Measurements from ENCODE around the gene ROMO1. TPM values are rescaled to one million over a fixed set of nuclear protein-coding genes. Genes with fewer than 3 reads are reported as not detected.
A peak's percentile ranks its signal among the peaks of the same experiment; 100 is the strongest.
"Not testable (repeated sequence)": the region's sequence is repeated elsewhere in the genome, so short reads cannot be mapped to it uniquely, and the experiment has no call there.

ROMO1 gene
- polyA plus RNA-seq, 2 of the 4 experiments (the other 2 are of a cell fraction): 201 to 430 TPM

DNA sequence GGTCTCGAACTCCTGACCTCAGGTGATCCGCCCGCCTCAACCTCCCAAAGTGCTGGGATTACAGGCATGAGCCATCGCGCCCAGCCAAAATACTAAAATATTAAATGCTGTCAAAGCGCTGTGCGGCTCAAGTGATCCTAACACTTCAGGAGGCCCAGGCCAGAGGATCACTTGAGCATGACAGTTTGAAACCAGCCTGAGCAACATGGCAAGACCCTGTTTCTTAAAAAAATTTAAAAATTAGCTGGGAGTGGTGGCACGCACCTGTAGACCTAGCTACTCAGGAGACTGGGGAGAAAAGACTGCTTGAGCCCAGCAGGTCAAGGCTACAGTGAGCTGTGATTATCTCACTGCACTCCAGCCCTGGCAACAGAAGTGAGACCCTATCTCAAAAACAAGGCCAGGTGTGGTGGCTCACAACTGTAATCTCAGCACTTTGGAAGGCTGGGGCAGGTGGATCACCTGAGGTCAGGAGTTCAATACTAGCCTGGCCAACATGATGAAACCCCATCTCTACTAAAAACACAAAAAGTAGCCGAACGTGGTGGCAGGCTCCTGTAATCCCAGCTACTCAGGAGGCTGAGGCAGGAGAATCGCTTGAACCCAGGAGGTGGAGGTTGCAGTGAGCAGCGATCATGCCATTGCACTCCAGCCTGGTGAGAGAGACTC, 24.6 kb downstream of the ROMO1 start:
- not testable (repeated sequence) for DNase-seq (ENCODE audit: low read depth in 1 of 2, low spot score in 1 of 2); H3K4me3 ChIP-seq; H3K4me1 ChIP-seq; FAIRE-seq; H3K4me2 ChIP-seq; H3K27ac ChIP-seq; H3K9me3 ChIP-seq
- POLR2A ChIA-PET: interaction anchor here (0.6 to 1.2 kb wide), 3 partner anchors 9 to 74 kb away, joined by 3 to 5 read pairs (median 5); partner anchors contain the start of gene RBM39
- CTCF ChIA-PET: interaction anchor here (0.6 kb wide), 1 partner anchor 8 kb away, joined by 3 read pairs; no protein-coding TSS in a partner anchor
- 0 out of 2 replicates have a peak, but pooled peaks have one; percentile 17 for TF ChIP-seq POLR2AphosphoS2 (conservative IDR thresholded peaks at IDR 0.05; ENCODE audit: low read length)
- ATAC-seq: peak in 1 of 2 experiments; percentile 6; a peak in 2 of 6 replicates
- WGBS (ENCODE audit: missing lambda C conversion rate): 94% methylated on average over 12 of the region's 12 CpGs

DNA sequence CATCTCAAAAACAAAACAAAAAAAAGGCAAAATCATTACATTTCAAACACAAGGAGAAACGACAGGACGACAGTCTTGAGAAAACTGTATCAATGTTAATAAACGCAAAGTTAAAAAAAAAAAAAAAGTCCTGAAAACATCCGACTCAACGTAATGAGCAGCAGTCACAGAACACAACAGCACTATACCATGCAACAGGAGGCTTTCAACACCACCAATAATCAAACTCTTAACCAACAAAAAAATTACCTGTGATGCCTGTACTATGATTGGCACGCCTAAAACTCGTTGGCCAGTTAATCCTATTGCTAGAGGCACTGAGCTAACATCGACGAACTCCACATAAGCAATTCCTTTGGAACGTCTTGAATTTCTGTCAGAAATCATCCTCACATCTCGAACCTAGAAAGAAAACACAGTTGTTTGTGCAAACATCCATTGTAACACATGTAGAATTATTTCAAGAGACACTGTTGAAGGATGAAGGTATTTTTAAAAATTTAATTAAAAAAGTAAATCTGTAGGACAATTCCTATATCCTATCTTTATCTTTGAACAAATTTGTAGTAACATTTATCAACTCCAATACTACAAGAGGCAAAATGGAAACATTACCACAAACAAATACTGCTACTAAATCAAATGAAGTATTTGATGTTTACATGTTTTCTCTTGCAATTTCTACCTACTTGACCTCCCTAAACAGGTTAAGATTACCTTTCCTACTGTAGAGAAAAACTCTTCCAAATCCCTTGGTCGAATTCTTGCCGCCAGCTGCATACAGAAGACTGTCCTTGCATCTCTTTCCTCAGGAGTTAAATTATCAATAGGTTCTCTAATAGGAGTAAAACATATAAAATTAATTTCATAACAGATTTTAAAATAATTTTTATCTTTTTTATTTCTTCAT, 25.4 kb downstream of the ROMO1 start:
- FAIRE-seq (no peak), ATAC-seq (no peak), DNase-seq (ENCODE audit: low read depth in 1 of 2, low spot score in 1 of 2) (no peak)
- H3K4me1 ChIP-seq: no peaks in the 10 kb centered on the region; the same call in 2 of the 3 replicates
- CTCF ChIA-PET: interaction anchor here (1.4 kb wide), 1 partner anchor 8 kb away, joined by 4 read pairs; no protein-coding TSS in a partner anchor
- TF ChIP-seq HOXA7 (CRISPR knock-in tag; IDR thresholded peaks at IDR 0.05) (0 out of 2 replicates have a peak, but pooled peaks have one; percentile 39), POLR2AphosphoS2 (conservative IDR thresholded peaks at IDR 0.05; ENCODE audit: low read length) (peak; percentile 58; the same call in 1 of the 2 replicates), HOXB5 (CRISPR knock-in tag; IDR thresholded peaks at IDR 0.05) (no peak), JUN (IDR thresholded peaks at IDR 0.05) (0 out of 5 replicates have a peak, but pooled peaks of 1 of the 2 experiments have one; percentile 3), KDM5A (IDR thresholded peaks at IDR 0.05) (no peak), TFCP2L1 (CRISPR knock-in tag; IDR thresholded peaks at IDR 0.05) (no peak), MAZ (IDR thresholded peaks at IDR 0.05; ENCODE audit: borderline replicate concordance, low read depth, low read length) (no peak), CBX2 (IDR thresholded peaks at IDR 0.05; ENCODE audit: borderline replicate concordance, low read depth) (no peak), CHD4 (IDR thresholded peaks at IDR 0.05; ENCODE audit: borderline replicate concordance) (no peak), KDM1A (IDR thresholded peaks at IDR 0.05; ENCODE audit: low read depth) (no peak)
- TF ChIP-seq, protein P1, sequence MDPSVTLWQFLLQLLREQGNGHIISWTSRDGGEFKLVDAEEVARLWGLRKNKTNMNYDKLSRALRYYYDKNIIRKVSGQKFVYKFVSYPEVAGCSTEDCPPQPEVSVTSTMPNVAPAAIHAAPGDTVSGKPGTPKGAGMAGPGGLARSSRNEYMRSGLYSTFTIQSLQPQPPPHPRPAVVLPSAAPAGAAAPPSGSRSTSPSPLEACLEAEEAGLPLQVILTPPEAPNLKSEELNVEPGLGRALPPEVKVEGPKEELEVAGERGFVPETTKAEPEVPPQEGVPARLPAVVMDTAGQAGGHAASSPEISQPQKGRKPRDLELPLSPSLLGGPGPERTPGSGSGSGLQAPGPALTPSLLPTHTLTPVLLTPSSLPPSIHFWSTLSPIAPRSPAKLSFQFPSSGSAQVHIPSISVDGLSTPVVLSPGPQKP (IDR thresholded peaks at IDR 0.05; ENCODE audit: low read depth, low read length): no peak
- TF ChIP-seq, protein P2, sequence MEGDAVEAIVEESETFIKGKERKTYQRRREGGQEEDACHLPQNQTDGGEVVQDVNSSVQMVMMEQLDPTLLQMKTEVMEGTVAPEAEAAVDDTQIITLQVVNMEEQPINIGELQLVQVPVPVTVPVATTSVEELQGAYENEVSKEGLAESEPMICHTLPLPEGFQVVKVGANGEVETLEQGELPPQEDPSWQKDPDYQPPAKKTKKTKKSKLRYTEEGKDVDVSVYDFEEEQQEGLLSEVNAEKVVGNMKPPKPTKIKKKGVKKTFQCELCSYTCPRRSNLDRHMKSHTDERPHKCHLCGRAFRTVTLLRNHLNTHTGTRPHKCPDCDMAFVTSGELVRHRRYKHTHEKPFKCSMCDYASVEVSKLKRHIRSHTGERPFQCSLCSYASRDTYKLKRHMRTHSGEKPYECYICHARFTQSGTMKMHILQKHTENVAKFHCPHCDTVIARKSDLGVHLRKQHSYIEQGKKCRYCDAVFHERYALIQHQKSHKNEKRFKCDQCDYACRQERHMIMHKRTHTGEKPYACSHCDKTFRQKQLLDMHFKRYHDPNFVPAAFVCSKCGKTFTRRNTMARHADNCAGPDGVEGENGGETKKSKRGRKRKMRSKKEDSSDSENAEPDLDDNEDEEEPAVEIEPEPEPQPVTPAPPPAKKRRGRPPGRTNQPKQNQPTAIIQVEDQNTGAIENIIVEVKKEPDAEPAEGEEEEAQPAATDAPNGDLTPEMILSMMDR (IDR thresholded peaks at IDR 0.05): no peak
- no peak overlapping the region for H3K4me2 ChIP-seq
- WGBS (ENCODE audit: missing lambda C conversion rate): 88% methylated on average over 13 of the region's 13 CpGs
- H3K9me3 ChIP-seq: no peaks in the 10 kb centered on the region
- POLR2A ChIA-PET: interaction anchor here (0.6 to 1.2 kb wide), 2 partner anchors 18 to 73 kb away, joined by 5 read pairs; partner anchors contain the start of gene RBM39
- no peak overlapping the region for H3K27ac ChIP-seq
- no peak overlapping the region for H3K4me3 ChIP-seq

GRCh38 chr20:35726842-35727711, 27.9 kb downstream of the ROMO1 start:
- CTCF ChIA-PET: interaction anchor here (0.6 to 4.1 kb wide), 5 partner anchors 11 to 230 kb away, joined by 3 to 14 read pairs (median 3); no protein-coding TSS in a partner anchor

More at GRCh38 chr20:35726842-35727711, 27.9 kb downstream of the ROMO1 start:
- Histone ChIP-seq H3K9me3 (no peaks in the 10 kb centered on the region), H3K4me3 (no peak overlapping the region), H3K4me1 (peaks cover 20% of the 10 kb centered on the region), H3K27ac (no peak overlapping the region), H3K4me2 (no peak overlapping the region)
- no peak for DNase-seq (ENCODE audit: low read depth in 1 of 2, low spot score in 1 of 2)
- POLR2A ChIA-PET: interaction anchor here (0.9 to 1.6 kb wide), 3 partner anchors 9 to 23 kb away, joined by 3 read pairs; no protein-coding TSS in a partner anchor
- no peak for FAIRE-seq
- no peak for ATAC-seq
- TF ChIP-seq CEBPB (IDR thresholded peaks at IDR 0.05) (peak; percentile 33 to 52; a peak in 1 of 4 replicates), NPAS2 (CRISPR knock-in tag; IDR thresholded peaks at IDR 0.05; ENCODE audit: borderline replicate concordance) (no peak), NFE2L2 (conservative IDR thresholded peaks at IDR 0.05; ENCODE audit: low read length) (no peak), ZC3H11A (IDR thresholded peaks at IDR 0.05) (no peak), POLR2A (IDR thresholded peaks at IDR 0.05; ENCODE audit: low read length) (no peak), ESRRA (IDR thresholded peaks at IDR 0.05; ENCODE audit: borderline replicate concordance, low read length) (no peak)
- TF ChIP-seq, protein P3, sequence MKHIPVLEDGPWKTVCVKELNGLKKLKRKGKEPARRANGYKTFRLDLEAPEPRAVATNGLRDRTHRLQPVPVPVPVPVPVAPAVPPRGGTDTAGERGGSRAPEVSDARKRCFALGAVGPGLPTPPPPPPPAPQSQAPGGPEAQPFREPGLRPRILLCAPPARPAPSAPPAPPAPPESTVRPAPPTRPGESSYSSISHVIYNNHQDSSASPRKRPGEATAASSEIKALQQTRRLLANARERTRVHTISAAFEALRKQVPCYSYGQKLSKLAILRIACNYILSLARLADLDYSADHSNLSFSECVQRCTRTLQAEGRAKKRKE (CRISPR knock-in tag; IDR thresholded peaks at IDR 0.05; ENCODE audit: low read depth): no peak
- 93% methylated on average over 20 of the region's 20 CpGs for WGBS (ENCODE audit: missing lambda C conversion rate)

Measured in A549 (cell line).